GM18499 (cell line): ENCODE data around the gene CMC1.
"Not testable (repeated sequence)": the region's sequence is repeated elsewhere in the genome, so short reads cannot be mapped to it uniquely, and the experiment has no call there.

ENCODE experiments used
- ATAC-seq: cut with Tn5 transposase; IDR thresholded peaks from one replicate; pipeline ENCODE4 v1.9.1; 2021; ENCODE audit warnings: moderate number of reproducible peaks; ENCODE audit not compliant: insufficient read depth, unreplicated experiment

CMC1 gene

GRCh38 chr3:28241221-28242160 lies at the start of gene CMC1:
TSS of gene CMC1 (plus strand) at chr3:28241619. CDS start at chr3:28241794, 175 bp downstream.
- peak; percentile 94 for ATAC-seq

DNA sequence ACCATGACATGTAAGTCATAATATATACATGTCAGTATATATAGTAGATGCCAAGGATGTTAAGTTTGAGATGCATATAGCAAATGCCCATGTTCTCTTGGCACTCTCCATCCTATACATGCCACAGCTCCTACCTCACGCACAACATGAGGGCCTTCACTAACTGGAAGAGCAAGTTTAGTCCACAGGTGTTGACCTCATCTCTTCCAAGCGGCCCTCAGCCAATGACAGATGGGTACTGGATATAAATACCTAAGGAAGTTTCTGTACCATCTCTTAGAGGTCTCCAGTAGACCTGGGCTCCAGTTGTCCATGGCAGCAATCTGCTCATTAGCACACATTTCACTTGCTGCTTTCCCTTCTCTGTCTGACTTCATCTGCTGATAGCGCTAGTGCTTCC lies 43.3 kb upstream of the CMC1 start:
- ATAC-seq, result no peak

- no peak for ATAC-seq
Measured at GRCh38 chr3:28198974-28199373, 42.4 kb upstream of the CMC1 start.

DNA sequence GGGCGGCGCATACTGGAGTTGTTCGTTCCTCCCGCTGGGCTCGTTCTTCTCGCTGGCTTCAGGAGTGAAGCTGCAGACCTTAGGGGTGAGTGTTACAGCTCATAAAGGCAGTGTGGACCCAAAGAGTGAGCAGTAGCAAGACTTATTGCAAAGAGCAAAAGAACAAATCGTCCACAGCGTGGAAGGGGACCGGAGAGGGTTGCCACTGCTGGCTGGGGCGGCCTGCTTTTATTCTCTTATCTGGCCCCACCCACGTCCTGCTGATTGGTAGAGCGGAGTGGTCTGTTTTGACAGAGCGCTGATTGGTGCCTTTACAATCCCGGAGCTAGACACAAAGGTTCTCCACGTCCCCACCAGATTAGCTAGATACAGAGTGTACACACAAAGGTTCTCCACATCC lies 41.8 kb upstream of the CMC1 start:
- not testable (repeated sequence) for ATAC-seq

DNA sequence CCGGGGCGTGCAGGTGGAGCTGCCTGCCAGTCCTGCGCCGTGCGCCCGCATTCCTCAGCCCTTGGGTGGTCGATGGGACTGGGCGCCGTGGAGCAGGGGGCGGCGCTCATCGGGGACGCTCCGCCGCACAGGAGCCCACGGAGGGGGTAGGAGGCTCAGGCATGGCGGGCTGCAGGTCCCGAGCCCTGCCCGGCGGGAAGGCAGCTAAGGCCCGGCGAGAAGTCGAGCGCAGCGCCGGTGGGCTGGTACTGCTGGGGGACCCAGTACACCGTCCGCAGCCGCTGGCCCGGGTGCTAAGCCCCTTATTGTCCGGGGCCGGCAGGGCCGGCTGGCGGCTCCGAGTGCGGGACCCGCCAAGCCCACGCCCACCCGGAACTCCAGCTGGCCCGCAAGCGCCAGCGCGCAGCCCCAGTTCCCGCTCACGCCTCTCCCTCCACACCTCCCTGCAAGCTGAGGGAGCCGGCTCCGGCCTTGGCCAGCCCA lies 41.0 kb upstream of the CMC1 start:
- not testable (repeated sequence) for ATAC-seq

DNA sequence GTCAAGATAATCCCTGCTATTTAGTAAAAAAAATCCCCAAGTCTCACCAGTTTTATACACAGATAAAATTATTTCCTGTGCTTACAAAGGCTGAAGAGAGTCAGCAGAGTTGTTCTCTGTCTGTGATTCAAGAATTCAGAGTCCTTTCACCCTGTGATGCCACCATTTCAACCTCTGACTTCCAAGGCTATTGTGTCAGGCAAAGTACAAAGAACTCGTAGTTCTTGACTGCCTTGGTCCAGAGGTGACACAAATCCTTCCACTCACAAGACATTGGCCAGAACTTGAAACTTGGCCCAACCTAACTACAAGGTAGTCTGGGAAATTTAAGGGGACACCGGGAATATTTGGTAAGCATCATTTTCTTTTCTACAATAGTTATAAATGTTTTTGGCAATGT lies 34.9 kb upstream of the CMC1 start:
- no peak for ATAC-seq

DNA sequence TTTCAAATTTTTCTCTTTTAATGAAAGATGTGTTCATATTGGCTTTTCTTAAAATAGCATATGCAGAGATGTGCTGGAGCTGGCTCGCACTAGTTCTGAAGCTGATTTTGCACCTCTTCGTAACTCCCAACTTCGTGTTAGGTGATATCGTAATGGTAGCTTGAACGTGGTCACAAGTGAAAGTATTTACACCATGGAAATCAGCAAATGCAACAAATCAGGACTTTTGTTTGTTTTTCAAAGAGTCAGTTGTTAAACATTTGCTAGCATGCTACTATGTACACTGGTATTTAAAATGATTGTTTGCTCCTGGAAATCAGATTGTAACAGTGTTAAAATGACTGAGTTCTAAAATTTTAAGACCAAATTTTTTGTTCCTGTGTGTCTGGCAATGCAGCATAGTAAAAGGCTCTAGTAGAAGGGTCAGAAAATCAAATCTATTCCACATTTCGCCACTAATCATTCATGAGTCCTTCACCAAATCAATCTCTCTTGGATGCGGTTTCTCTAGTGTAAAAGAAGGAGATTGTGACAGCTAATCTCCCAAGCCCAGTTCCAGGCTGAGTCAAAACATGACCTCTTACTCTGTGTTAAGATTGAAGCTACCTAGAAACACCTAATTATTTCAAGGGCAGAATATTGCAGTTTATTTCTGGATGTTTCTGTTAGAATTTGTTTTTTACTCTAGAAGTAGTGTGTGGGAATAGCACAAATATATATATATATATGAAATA lies 34.3 kb upstream of the CMC1 start:
- no peak for ATAC-seq

- ATAC-seq, result no peak
Measured at GRCh38 chr3:28210968-28211713, 30.3 kb upstream of the CMC1 start.

GRCh38 chr3:28212681-28213080 lies 28.7 kb upstream of the CMC1 start:
- no peak for ATAC-seq

DNA sequence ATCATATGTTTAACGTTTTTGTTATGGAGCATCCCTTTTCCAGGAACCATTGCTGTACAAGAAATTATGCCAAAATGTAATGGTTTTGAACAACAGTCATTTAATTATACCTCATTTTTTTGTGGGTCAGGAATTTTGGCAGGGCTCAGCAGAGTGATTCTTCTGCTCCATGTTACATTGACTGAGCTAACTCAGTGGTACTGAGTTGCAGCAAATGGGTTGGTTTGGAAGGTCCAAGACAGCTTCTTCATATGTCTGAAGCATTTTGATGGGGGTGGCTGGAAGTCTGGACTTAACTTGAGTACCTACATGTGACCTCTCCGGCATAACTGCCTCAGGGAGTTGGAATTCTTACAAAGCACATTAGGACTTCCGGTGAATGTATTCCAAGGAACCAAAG lies 26.0 kb upstream of the CMC1 start:
- ATAC-seq, result no peak

- no peak for ATAC-seq
Measured at GRCh38 chr3:28218071-28218916, 23.1 kb upstream of the CMC1 start.

- ATAC-seq, result no peak
Measured at GRCh38 chr3:28218917-28219198, 22.6 kb upstream of the CMC1 start.

GRCh38 chr3:28224430-28224829 lies 17.0 kb upstream of the CMC1 start:
- ATAC-seq, result no peak

- ATAC-seq, result no peak
Measured at GRCh38 chr3:28226020-28226419, 15.4 kb upstream of the CMC1 start.

DNA sequence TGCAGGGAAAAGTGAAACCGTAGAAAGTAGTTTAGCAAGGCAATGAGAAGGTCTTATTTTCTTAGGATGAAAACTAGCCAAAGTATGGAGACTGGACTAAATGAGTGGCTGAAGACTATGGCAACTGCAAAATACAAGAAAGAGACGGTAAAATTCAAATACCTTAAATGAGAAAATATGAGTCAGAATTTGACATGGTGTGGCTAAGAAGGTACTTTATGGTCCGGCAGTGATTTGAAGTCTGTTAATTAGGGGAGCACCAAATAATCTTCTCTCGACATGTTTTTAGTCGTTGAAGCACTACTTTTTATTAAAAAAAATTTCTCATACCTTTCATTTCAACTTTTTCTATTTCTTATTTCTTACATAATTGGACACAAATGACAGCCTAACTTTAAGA lies 12.8 kb upstream of the CMC1 start:
- ATAC-seq, result no peak

DNA sequence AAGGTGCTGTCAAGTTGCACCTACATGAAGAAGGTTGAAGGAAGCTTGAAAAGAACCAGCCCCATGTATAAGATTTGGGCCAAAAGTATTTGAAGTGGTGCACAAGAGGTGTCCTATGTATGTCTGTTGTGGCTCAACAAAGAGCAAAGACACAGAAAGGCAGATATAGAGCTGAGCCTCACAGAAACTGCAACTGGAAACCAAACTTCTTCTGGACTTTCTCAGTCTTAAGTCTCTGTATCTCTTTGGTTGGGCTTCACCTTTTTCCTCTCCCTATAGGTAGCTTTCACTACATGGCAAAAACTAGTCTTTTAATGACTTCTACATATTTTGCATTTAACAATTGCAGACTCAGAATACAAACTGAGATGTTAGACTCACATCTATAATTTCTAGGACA lies 8.8 kb upstream of the CMC1 start:
- no peak for ATAC-seq

DNA sequence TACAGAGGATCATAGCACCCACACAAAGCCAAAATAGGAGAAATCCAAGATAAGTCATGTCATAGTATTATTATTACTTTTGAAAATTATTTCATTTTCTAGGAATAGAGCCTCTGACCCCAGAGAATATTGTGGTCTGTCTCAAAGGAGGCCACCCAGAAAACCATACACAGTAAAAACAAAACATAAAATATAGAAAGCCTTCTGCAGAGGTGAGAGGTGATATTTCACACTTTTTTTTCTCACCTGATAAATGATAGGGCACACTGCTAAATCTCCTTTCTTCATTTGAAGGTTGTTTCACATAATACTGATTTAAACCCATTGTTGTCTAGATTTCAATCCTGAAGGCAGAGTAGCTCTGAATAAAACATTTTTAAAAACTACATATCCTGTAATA lies 7.0 kb upstream of the CMC1 start:
- ATAC-seq, result no peak

DNA sequence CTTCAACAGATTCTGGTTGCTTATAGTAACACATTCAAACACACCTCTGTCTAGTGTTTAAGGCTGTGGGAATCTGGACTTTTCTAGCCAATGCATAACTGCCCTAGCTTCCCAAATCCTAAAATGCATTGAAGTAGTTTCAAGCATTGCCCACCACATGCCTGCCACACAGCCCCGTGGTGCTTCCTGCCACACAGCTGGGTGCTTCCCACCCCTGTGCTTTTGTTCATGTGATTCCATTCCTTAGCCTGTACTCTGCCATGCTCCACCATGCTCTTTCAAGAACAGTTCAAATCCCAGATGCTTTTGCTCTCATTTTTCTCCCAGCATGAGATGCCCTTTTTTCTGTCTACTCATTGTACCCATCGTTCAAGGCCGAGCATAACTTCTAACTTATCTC lies 2.3 kb upstream of the CMC1 start:
- no peak for ATAC-seq

GRCh38 chr3:28240441-28240840 lies 978 bp upstream of the CMC1 start:
- ATAC-seq, result no peak

- ATAC-seq, result no peak
Measured at GRCh38 chr3:28242519-28242918, 1.1 kb downstream of the CMC1 start.
